ENCODE measurements around the gene MEX3C. TPM values are rescaled to one million over a fixed set of nuclear protein-coding genes. Genes with fewer than 3 reads are reported as not detected.

Gene MEX3C
- total RNA-seq, 6 experiments from 2014 or later: 8.2 to 13.6 (median 9.6) TPM

DNA sequence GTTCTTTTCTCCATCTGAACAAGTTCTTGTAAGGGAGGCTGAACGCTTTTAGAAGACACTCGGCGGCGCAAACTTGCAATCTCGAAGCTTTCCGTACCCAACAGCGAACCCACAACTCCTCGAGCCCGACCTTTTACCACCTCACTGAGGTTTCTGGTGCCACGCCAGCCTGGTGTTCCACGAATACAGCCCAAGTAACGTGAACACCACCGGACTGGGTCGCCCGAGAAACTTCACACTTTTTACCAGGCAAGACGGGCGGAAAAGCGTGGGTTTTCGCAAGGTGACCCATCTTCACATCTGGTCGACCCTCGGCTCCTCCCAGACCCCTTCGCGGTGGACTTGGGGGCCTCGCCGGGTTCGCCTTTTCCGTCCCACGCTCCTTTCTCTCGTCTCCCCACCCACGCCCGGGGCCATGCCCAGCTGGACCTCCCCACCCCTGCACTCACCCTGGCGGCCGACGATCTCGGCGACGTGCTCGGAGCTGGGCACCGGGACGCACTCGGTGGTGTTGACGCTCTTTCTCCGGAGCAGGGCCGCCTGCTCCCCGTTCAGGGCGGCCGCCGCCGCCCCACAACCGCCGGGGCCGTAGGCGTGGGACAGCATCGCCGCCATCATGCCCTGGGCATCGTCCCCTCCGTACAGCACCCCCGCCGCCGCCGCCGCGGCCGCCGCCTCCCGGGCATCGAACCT lies 1.2 kb downstream of the MEX3C start:
- H3K9me3 ChIP-seq: no peaks in the 10 kb centered on the region
- peak overlapping the region; percentile 84 to 90 (median 89) for H3K27ac ChIP-seq
- DNase-seq: peak; percentile 59 to 68 (median 66)
- TF ChIP-seq, protein P1, sequence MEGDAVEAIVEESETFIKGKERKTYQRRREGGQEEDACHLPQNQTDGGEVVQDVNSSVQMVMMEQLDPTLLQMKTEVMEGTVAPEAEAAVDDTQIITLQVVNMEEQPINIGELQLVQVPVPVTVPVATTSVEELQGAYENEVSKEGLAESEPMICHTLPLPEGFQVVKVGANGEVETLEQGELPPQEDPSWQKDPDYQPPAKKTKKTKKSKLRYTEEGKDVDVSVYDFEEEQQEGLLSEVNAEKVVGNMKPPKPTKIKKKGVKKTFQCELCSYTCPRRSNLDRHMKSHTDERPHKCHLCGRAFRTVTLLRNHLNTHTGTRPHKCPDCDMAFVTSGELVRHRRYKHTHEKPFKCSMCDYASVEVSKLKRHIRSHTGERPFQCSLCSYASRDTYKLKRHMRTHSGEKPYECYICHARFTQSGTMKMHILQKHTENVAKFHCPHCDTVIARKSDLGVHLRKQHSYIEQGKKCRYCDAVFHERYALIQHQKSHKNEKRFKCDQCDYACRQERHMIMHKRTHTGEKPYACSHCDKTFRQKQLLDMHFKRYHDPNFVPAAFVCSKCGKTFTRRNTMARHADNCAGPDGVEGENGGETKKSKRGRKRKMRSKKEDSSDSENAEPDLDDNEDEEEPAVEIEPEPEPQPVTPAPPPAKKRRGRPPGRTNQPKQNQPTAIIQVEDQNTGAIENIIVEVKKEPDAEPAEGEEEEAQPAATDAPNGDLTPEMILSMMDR (IDR thresholded peaks at IDR 0.05): no peak
- TF ChIP-seq POLR2A (IDR thresholded peaks at IDR 0.05): no peak
- ATAC-seq: peak in 1 of 4 donors; percentile 1
- peaks cover 0 to 29% (median 10%) of the 10 kb centered on the region in 4 donors for H3K4me1 ChIP-seq
- intact Hi-C loops (cut with DNase I): no loop called here
- H3K27me3 ChIP-seq: no peaks in the 10 kb centered on the region
- no peaks in the 10 kb centered on the region for H3K36me3 ChIP-seq
- peak overlapping the region; percentile 62 to 82 (median 80) for H3K4me3 ChIP-seq
- WGBS (ENCODE audit: insufficient coverage, low coverage, low lambda C conversion rate, missing lambda C conversion rate): under 1% methylated on average over 23 of the region's 67 CpGs

DNA sequence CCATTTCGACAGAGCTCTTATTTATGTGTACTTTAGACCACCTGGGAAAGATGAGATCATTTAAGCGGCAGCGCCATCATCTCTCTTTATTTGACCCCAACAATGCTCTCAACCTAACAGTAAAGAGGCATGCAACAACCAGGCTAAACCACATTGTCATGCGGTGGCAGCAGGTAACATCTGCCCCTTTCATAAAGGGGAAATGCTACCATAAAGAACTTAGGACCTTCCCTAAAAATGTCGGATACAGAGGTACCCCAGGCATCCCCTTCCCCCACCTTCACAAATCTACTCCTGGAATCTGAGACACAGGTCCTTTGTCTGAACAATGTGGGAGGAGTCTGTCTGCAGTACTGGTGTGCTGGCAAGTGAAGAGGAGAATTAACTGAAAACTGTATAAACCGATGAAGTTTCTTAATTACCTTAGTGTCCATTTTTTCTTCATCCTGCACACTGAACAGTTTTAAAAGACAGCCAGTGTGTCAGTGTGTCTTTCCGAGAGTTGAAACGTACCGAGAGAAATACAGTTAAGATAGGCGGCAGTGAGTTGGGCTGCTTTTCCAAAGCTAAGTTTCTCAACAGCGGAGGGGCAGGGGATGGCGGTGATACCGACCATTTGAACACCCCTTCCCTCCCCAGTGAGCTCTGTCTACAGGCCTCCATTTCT lies 1.9 kb downstream of the MEX3C start:
- peaks cover 0 to 29% (median 10%) of the 10 kb centered on the region in 4 donors for H3K4me1 ChIP-seq
- peak overlapping the region; percentile 84 to 90 (median 89) for H3K27ac ChIP-seq
- H3K9me3 ChIP-seq: no peaks in the 10 kb centered on the region
- WGBS (ENCODE audit: insufficient coverage, low coverage, low lambda C conversion rate, missing lambda C conversion rate): under 1% methylated on average over 13 of the region's 13 CpGs
- no peaks in the 10 kb centered on the region for H3K36me3 ChIP-seq
- peak overlapping the region; percentile 62 to 82 (median 80) for H3K4me3 ChIP-seq
- no peaks in the 10 kb centered on the region for H3K27me3 ChIP-seq
- DNase-seq: no peak
- no peak for ATAC-seq
- TF ChIP-seq POLR2A (IDR thresholded peaks at IDR 0.05): no peak
- TF ChIP-seq, protein P1 (IDR thresholded peaks at IDR 0.05): no peak
- intact Hi-C loops (cut with DNase I): no loop called here

DNA sequence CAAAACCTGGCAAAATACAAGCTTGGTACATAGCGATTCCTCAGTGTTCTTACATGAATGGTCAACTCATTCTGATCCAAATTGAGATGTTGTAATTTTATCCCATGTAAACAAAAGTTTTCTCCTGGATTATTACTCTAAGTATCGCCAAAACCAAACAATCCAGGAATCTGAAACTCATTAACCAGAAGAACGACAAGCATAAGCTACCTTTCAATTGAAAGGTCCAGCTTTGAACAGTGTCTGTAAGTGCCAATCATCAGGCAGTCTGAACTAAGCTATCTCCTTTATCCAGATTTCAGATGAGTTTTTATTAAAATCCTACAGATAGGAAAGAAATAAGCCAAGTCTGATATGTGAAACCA lies 2.4 kb downstream of the MEX3C start:
- WGBS (ENCODE audit: insufficient coverage, low coverage, low lambda C conversion rate, missing lambda C conversion rate): 8% methylated on average over 3 of the region's 3 CpGs
- Histone ChIP-seq H3K4me1 (peaks cover 0 to 29% (median 10%) of the 10 kb centered on the region in 4 donors), H3K27ac (peak overlapping the region; percentile 84 to 90 (median 89)), H3K9me3 (no peaks in the 10 kb centered on the region), H3K27me3 (no peaks in the 10 kb centered on the region), H3K36me3 (no peaks in the 10 kb centered on the region), H3K4me3 (peak overlapping the region; percentile 62 to 82 (median 80))
- intact Hi-C loops (cut with DNase I): no loop called here
- DNase-seq (no peak), ATAC-seq (peak in 1 of 4 donors; percentile 22)
- TF ChIP-seq, protein P1 (IDR thresholded peaks at IDR 0.05): no peak

DNA sequence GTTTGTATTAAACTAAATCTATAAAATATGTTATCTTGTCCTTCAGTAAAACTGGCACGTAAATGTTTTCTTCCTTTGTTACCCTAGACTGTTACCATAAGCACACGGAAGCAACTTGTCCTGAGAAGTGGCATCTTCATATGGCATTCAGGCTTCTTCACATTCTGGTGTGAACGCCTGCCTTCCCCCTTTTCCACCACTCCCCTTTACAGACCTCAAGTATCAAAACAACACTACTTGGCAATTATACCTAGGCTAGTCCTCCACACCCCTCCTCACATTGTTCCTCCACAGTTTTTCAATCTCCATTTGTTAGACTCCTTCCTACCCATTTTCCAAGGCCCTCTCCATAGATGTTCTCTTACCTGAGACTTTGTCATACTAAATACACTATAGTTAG lies 2.9 kb downstream of the MEX3C start:
- DNase-seq (no peak), ATAC-seq (no peak)
- H3K4me3 ChIP-seq: no peak overlapping the region
- no peaks in the 10 kb centered on the region for H3K27me3 ChIP-seq
- TF ChIP-seq, protein P1 (IDR thresholded peaks at IDR 0.05): no peak
- TF ChIP-seq POLR2A (IDR thresholded peaks at IDR 0.05): no peak
- H3K4me1 ChIP-seq: peaks cover 0 to 29% (median 10%) of the 10 kb centered on the region in 4 donors
- H3K27ac ChIP-seq: peak overlapping the region; percentile 84 to 90 (median 89)
- no peaks in the 10 kb centered on the region for H3K9me3 ChIP-seq
- intact Hi-C loops (cut with DNase I): no loop called here
- 83% methylated on average over 3 of the region's 3 CpGs for WGBS (ENCODE audit: insufficient coverage, low coverage, low lambda C conversion rate, missing lambda C conversion rate)
- H3K36me3 ChIP-seq: no peaks in the 10 kb centered on the region

All from right lobe of liver (tissue), 6 donors.